SHP77 (cell line): ENCODE data around the gene CIDEA.
"Not testable (repeated sequence)": the region's sequence is repeated elsewhere in the genome, so short reads cannot be mapped to it uniquely, and the experiment has no call there.

ENCODE experiments used
- DNase-seq, 2 experiments: peaks; one replicate each; lab custom pipeline; 2025; lab: John Stamatoyannopoulos, UW

CIDEA gene

GRCh38 chr18:12254136-12254819 is at the start of gene CIDEA:
CIDEA (plus strand) TSS chr18:12254361; CDS start chr18:12254384, 23 bp downstream.
- DNase-seq: no peak

GRCh38 chr18:12208296-12209153 is 45.6 kb upstream of the CIDEA start:
- DNase-seq: peak in 1 of 2 experiments; percentile 23

- not testable (repeated sequence) for DNase-seq
Measured at GRCh38 chr18:12212308-12212707, 41.9 kb upstream of the CIDEA start.

- DNase-seq: not testable (repeated sequence)
Measured at GRCh38 chr18:12214296-12215005, 39.7 kb upstream of the CIDEA start.

- not testable (repeated sequence) for DNase-seq
Measured at GRCh38 chr18:12216471-12216870, 37.7 kb upstream of the CIDEA start.

GRCh38 chr18:12218603-12219002 is 35.6 kb upstream of the CIDEA start:
- not testable (repeated sequence) for DNase-seq

GRCh38 chr18:12222041-12222440 is 32.1 kb upstream of the CIDEA start:
- not testable (repeated sequence) for DNase-seq

GRCh38 chr18:12223326-12223725 is 30.8 kb upstream of the CIDEA start:
- not testable (repeated sequence) for DNase-seq

- not testable (repeated sequence) for DNase-seq
Measured at GRCh38 chr18:12226807-12227206, 27.4 kb upstream of the CIDEA start.

GRCh38 chr18:12227399-12228186 is 26.6 kb upstream of the CIDEA start:
- not testable (repeated sequence) for DNase-seq

GRCh38 chr18:12228308-12228707 is 25.9 kb upstream of the CIDEA start:
- not testable (repeated sequence) for DNase-seq

- not testable (repeated sequence) for DNase-seq
Measured at GRCh38 chr18:12230561-12230960, 23.6 kb upstream of the CIDEA start.

GRCh38 chr18:12231040-12231882 is 22.9 kb upstream of the CIDEA start:
- no peak for DNase-seq

- no peak for DNase-seq
Measured at GRCh38 chr18:12231986-12232385, 22.2 kb upstream of the CIDEA start.

- no peak for DNase-seq
Measured at GRCh38 chr18:12233378-12233777, 20.8 kb upstream of the CIDEA start.

- DNase-seq: no peak
Measured at GRCh38 chr18:12234451-12235190, 19.5 kb upstream of the CIDEA start.

GRCh38 chr18:12236141-12236540 is 18.0 kb upstream of the CIDEA start:
- no peak for DNase-seq

- DNase-seq: peak; percentile 16 to 53
Measured at GRCh38 chr18:12236934-12237832, 17.0 kb upstream of the CIDEA start.

- DNase-seq: no peak
Measured at GRCh38 chr18:12238826-12239225, 15.3 kb upstream of the CIDEA start.
